ENCODE results near the gene TAF7L. TPM values are rescaled to one million over a fixed set of nuclear protein-coding genes. Genes with fewer than 3 reads are reported as not detected.
"Not testable (repeated sequence)": the region's sequence is repeated elsewhere in the genome, so short reads cannot be mapped to it uniquely, and the experiment has no call there.

TAF7L gene
- total and polyA plus RNA-seq, 2 donors (not counting 1 experiment from before 2014, with no cell fraction given), result 0.10 TPM; not detected in 1

DNA sequence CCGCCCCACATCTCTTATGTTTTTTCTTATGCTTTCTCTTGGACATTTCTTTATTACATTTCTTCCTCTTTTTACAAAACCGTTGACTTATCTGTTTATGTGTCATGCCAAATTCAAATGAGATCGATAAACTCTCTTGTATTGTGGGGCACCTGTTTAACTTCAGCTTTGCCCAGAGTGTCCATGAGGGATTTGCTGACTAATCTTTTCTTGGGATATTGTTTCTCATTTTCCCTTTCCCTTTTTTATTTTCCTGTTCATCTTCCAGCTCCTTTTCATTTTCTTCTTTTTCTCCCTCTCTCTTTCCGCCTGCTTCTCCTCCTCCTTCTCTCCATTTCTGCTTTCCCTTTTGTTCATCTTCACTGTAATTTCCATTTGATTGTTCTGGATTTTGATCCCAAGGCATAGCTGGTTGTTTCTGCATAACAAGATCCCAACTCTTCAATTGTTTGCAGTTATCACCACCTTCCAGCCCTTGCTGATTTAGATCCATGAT is 46.7 kb upstream of the TAF7L start:
- no peak for ATAC-seq (ENCODE audit: low read depth)
- no peaks in the 10 kb centered on the region for H3K4me1 ChIP-seq (ENCODE audit: control insufficient read depth in 2 of 2, insufficient read depth in 2 of 2, low read length in 2 of 2)
- H3K9ac ChIP-seq (ENCODE audit: low read length), result no peak overlapping the region
- Mint-ChIP-seq H3K4me1 (no peaks in the 10 kb centered on the region), H3K9me3 (ENCODE audit: insufficient read depth) (no peaks in the 10 kb centered on the region), H3K27ac (no peak overlapping the region), H3K27me3 (no peaks in the 10 kb centered on the region), H3K4me3 (no peak overlapping the region)
- no peaks in the 10 kb centered on the region for H4K20me1 ChIP-seq (ENCODE audit: control insufficient read depth, insufficient read depth, low read length, poor library complexity, severe bottlenecking)
- intact Hi-C loops (cut with micrococcal nuclease), result no loop called here
- CTCF ChIA-PET, result no interaction called here
- H3K27me3 ChIP-seq (replicated peaks in 1 of 4; ENCODE audit: control extremely low read depth in 1 of 4, control insufficient read depth in 3 of 4, insufficient read depth in 4 of 4, low read length in 3 of 4), result no peaks in the 10 kb centered on the region
- no peak overlapping the region for H3K4me2 ChIP-seq (replicated peaks; ENCODE audit: low read depth, low read length, poor library complexity, severe bottlenecking)
- no peaks in the 10 kb centered on the region for H3K9me3 ChIP-seq (ENCODE audit: control extremely low read depth in 1 of 3, control insufficient read depth in 2 of 3, insufficient read depth in 1 of 3, low read length in 2 of 3)
- POLR2A ChIA-PET, result no interaction called here
- no peak overlapping the region for H3K27ac ChIP-seq (ENCODE audit: low read length in 2 of 2)
- no peak overlapping the region for H3K4me3 ChIP-seq (ENCODE audit: control extremely low read depth in 1 of 5, extremely low read depth in 1 of 5, insufficient read depth in 1 of 5, low read depth in 2 of 5, low read length in 4 of 5)
- no CpG with 5 or more reads among the region's 4 CpGs for WGBS (ENCODE audit: insufficient coverage)
- H3K36me3 ChIP-seq (replicated peaks in 1 of 2; ENCODE audit: control extremely low read depth in 1 of 2, control insufficient read depth in 1 of 2, extremely low read depth in 1 of 2, insufficient read depth in 2 of 2, low read length in 1 of 2), result no peaks in the 10 kb centered on the region
- TF ChIP-seq, protein P1, sequence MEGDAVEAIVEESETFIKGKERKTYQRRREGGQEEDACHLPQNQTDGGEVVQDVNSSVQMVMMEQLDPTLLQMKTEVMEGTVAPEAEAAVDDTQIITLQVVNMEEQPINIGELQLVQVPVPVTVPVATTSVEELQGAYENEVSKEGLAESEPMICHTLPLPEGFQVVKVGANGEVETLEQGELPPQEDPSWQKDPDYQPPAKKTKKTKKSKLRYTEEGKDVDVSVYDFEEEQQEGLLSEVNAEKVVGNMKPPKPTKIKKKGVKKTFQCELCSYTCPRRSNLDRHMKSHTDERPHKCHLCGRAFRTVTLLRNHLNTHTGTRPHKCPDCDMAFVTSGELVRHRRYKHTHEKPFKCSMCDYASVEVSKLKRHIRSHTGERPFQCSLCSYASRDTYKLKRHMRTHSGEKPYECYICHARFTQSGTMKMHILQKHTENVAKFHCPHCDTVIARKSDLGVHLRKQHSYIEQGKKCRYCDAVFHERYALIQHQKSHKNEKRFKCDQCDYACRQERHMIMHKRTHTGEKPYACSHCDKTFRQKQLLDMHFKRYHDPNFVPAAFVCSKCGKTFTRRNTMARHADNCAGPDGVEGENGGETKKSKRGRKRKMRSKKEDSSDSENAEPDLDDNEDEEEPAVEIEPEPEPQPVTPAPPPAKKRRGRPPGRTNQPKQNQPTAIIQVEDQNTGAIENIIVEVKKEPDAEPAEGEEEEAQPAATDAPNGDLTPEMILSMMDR (IDR thresholded peaks at IDR 0.05), result no peak
- TF ChIP-seq EZH2 (IDR thresholded peaks at IDR 0.05; ENCODE audit: borderline replicate concordance, insufficient read depth, low read depth, low read length, poor library complexity, severe bottlenecking), result no peak
- no peak for DNase-seq
- no peak overlapping the region for H2AFZ ChIP-seq (ENCODE audit: insufficient read depth, low read depth, low read length, poor library complexity, severe bottlenecking)
- no peaks in the 10 kb centered on the region for H3K79me2 ChIP-seq (ENCODE audit: control insufficient read depth, insufficient read depth, low read length)

DNA sequence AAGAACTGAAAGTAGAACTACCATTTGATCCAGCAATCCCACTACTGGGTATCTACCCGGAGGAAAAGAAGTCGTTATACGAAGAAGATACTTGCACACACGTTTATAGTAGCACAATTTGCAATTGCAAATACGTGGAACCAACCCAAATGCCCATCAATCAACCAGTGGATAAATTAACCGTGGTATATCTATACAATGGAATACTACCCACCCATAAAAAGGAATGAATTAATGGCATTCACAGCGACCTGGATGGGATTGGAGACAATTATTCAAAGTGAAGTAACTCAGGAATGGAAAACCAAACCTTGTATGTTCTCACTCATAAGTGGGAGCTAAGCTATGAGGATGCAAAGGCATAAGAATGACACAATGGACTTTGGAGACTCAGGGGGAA is 43.2 kb upstream of the TAF7L start:
- H3K27ac Mint-ChIP-seq; H3K4me1 ChIP-seq (ENCODE audit: control insufficient read depth in 2 of 2, insufficient read depth in 2 of 2, low read length in 2 of 2); H3K9ac ChIP-seq (ENCODE audit: low read length); H3K36me3 ChIP-seq (replicated peaks in 1 of 2; ENCODE audit: control extremely low read depth in 1 of 2, control insufficient read depth in 1 of 2, extremely low read depth in 1 of 2, insufficient read depth in 2 of 2, low read length in 1 of 2); H3K9me3 ChIP-seq (ENCODE audit: control extremely low read depth in 1 of 3, control insufficient read depth in 2 of 3, insufficient read depth in 1 of 3, low read length in 2 of 3); H3K79me2 ChIP-seq (ENCODE audit: control insufficient read depth, insufficient read depth, low read length); DNase-seq; CTCF ChIA-PET; POLR2A ChIA-PET; H3K9me3 Mint-ChIP-seq (ENCODE audit: insufficient read depth); intact Hi-C loops (cut with micrococcal nuclease); H3K27ac ChIP-seq (ENCODE audit: low read length in 2 of 2); H3K27me3 ChIP-seq (replicated peaks in 1 of 4; ENCODE audit: control extremely low read depth in 1 of 4, control insufficient read depth in 3 of 4, insufficient read depth in 4 of 4, low read length in 3 of 4); H3K4me1 Mint-ChIP-seq; H3K4me3 Mint-ChIP-seq; H4K20me1 ChIP-seq (ENCODE audit: control insufficient read depth, insufficient read depth, low read length, poor library complexity, severe bottlenecking); H3K27me3 Mint-ChIP-seq; H3K4me2 ChIP-seq (replicated peaks; ENCODE audit: low read depth, low read length, poor library complexity, severe bottlenecking); ATAC-seq (ENCODE audit: low read depth); H3K4me3 ChIP-seq (ENCODE audit: control extremely low read depth in 1 of 5, extremely low read depth in 1 of 5, insufficient read depth in 1 of 5, low read depth in 2 of 5, low read length in 4 of 5); H2AFZ ChIP-seq (ENCODE audit: insufficient read depth, low read depth, low read length, poor library complexity, severe bottlenecking): not testable (repeated sequence)
- no CpG with 5 or more reads among the region's 7 CpGs for WGBS (ENCODE audit: insufficient coverage)

DNA sequence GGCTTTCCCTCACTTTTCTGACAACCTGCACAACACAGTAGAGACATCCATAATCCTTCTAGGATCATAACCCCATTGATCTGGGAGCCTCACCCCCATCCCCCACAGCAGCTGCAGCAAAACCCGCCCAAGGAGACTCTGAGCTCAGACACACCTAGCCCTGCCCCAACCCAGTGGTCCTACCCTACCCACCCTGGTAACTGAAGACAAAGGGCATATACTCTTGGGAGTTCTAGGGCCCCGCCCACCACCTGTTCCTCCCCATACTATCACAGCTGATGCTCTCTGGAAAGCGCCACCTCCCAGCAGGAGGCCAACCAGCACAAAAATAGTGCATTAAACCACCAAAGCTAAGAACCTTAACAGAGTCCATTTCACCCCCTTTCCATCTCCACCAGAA is 35.5 kb upstream of the TAF7L start:
- H3K27ac Mint-ChIP-seq; H3K36me3 ChIP-seq (replicated peaks in 1 of 2; ENCODE audit: control extremely low read depth in 1 of 2, control insufficient read depth in 1 of 2, extremely low read depth in 1 of 2, insufficient read depth in 2 of 2, low read length in 1 of 2); CTCF ChIA-PET; H3K9me3 ChIP-seq (ENCODE audit: control extremely low read depth in 1 of 3, control insufficient read depth in 2 of 3, insufficient read depth in 1 of 3, low read length in 2 of 3); H3K27ac ChIP-seq (ENCODE audit: low read length in 2 of 2); H3K4me3 Mint-ChIP-seq; H3K79me2 ChIP-seq (ENCODE audit: control insufficient read depth, insufficient read depth, low read length); H3K4me2 ChIP-seq (replicated peaks; ENCODE audit: low read depth, low read length, poor library complexity, severe bottlenecking); H3K9ac ChIP-seq (ENCODE audit: low read length); intact Hi-C loops (cut with micrococcal nuclease); H3K9me3 Mint-ChIP-seq (ENCODE audit: insufficient read depth); H4K20me1 ChIP-seq (ENCODE audit: control insufficient read depth, insufficient read depth, low read length, poor library complexity, severe bottlenecking); DNase-seq; H3K27me3 ChIP-seq (replicated peaks in 1 of 4; ENCODE audit: control extremely low read depth in 1 of 4, control insufficient read depth in 3 of 4, insufficient read depth in 4 of 4, low read length in 3 of 4); POLR2A ChIA-PET; ATAC-seq (ENCODE audit: low read depth); H3K4me3 ChIP-seq (ENCODE audit: control extremely low read depth in 1 of 5, extremely low read depth in 1 of 5, insufficient read depth in 1 of 5, low read depth in 2 of 5, low read length in 4 of 5); H3K27me3 Mint-ChIP-seq; H2AFZ ChIP-seq (ENCODE audit: insufficient read depth, low read depth, low read length, poor library complexity, severe bottlenecking); H3K4me1 ChIP-seq (ENCODE audit: control insufficient read depth in 2 of 2, insufficient read depth in 2 of 2, low read length in 2 of 2): not testable (repeated sequence)
- WGBS (ENCODE audit: insufficient coverage), result 15% methylated on average over 2 of the region's 3 CpGs
- peaks cover 14% of the 10 kb centered on the region for H3K4me1 Mint-ChIP-seq
